Kidney (tissue), 14 donors: ENCODE results near the gene EEFSEC. TPM values are rescaled to one million over a fixed set of nuclear protein-coding genes. Genes with fewer than 3 reads are reported as not detected.

Experiments used
- DNase-seq, 5 donors: peaks; one replicate each; pipeline ENCODE4 v3.0.0-alpha.2; 2013 to 2020
- FAIRE-seq: peaks from 2 replicates; lab custom pipeline; 2012; peaks lifted over from hg19 to GRCh38; lab: Jason Lieb, UNC
- H3K27ac ChIP-seq, 2 donors: one replicate each; pipeline ENCODE4 v1.7.0; 2013; ENCODE audit warnings: low read depth in 2 of 2, low read length in 2 of 2, inconsistent platforms in 1 of 2
- H3K27me3 ChIP-seq: one replicate; pipeline ENCODE4 v1.7.1; 2013; ENCODE audit warnings: low read length, inconsistent platforms; ENCODE audit not compliant: control insufficient read depth, insufficient read depth
- H3K36me3 ChIP-seq, 3 donors: one replicate each; pipeline versions ENCODE4 v1.7.0 to v1.7.1; 2013; ENCODE audit warnings: low read length in 3 of 3, control low read depth in 1 of 3, inconsistent platforms in 1 of 3; ENCODE audit not compliant: insufficient read depth in 3 of 3, control insufficient read depth in 2 of 3
- H3K4me1 ChIP-seq, 3 donors: one replicate each; pipeline versions ENCODE4 v1.7.0 to v1.7.1; 2013; ENCODE audit warnings: low read length in 3 of 3, inconsistent platforms in 1 of 3, low read depth in 1 of 3; ENCODE audit not compliant: control insufficient read depth in 2 of 3, insufficient read depth in 2 of 3
- H3K4me3 ChIP-seq, 3 donors: one replicate each; pipeline versions ENCODE4 v1.7.0 to v1.8.1; 2013; ENCODE audit warnings: low read length in 3 of 3, control low read depth in 1 of 3, inconsistent platforms in 1 of 3
- H3K9ac ChIP-seq, 3 donors: one replicate each; pipeline versions ENCODE4 v1.7.0 to v1.7.1; 2013; ENCODE audit warnings: low read length in 3 of 3, control low read depth in 1 of 3, inconsistent platforms in 1 of 3
- H3K9me3 ChIP-seq, 3 donors: one replicate each; pipeline versions ENCODE4 v1.7.0 to v1.7.1; 2013; ENCODE audit warnings: low read length in 3 of 3, control low read depth in 1 of 3, inconsistent platforms in 1 of 3; ENCODE audit not compliant: control insufficient read depth in 2 of 3, insufficient read depth in 1 of 3
- intact Hi-C: fragments of 100-400 bp; cut with DNase I; formaldehyde crosslinking; loops from one replicate; pipeline ENCODE4 v1.11.1; 2022
- polyA plus RNA-seq: library from polyadenylated mRNA; stranded (reverse); fragments of 350-450 nt; fragmentation: Illumina TruSeq; extraction: RNeasy Lipid Tissue Mini Kit (QIAGEN cat#74804); gene quantifications from one replicate; pipeline ENCODE4 v1.2.3, GENCODE V29; 2014; ENCODE audit warnings: low read depth, low replicate concordance; ENCODE audit not compliant: insufficient read depth
- total RNA-seq: library from RNA; stranded (reverse); fragmentation: NEBNext Ultra II Directional; extraction: Animal tissue kit (Norgen Biotek cat#: 25700); gene quantifications from one replicate; pipeline ENCODE4 v1.2.1, GENCODE V29; 2021
- TF ChIP-seq, protein P1 (sequence below): IDR thresholded peaks from 3 replicates; pipeline ENCODE4 v1.5.1; 2012; ENCODE audit warnings: mild to moderate bottlenecking, moderate library complexity, borderline replicate concordance; ENCODE audit not compliant: insufficient read depth; ENCODE audit errors: extremely low read depth
- donor health status: control.
- donor health status: control.
- donor health status: control.
- donor health status: control.
- donor health status: control.
- donor health status: DM: yes; HTN: yes; CAD: no.
- donor health status: Normal renal cell carcinoma (clear cell type).

EEFSEC gene
- total and polyA plus RNA-seq, 2 donors from 2014 or later: 15.2 to 23.2 TPM

- Histone ChIP-seq H3K9me3 (no peaks in the 10 kb centered on the region), H3K4me1 (peaks cover 0 to 6% (median 3%) of the 10 kb centered on the region in 3 donors), H3K36me3 (peaks cover 0 to 2% (median 0%) of the 10 kb centered on the region in 3 donors), H3K27me3 (no peaks in the 10 kb centered on the region), H3K9ac (no peak overlapping the region), H3K27ac (no peak overlapping the region), H3K4me3 (no peak overlapping the region)
- TF ChIP-seq, protein P1, sequence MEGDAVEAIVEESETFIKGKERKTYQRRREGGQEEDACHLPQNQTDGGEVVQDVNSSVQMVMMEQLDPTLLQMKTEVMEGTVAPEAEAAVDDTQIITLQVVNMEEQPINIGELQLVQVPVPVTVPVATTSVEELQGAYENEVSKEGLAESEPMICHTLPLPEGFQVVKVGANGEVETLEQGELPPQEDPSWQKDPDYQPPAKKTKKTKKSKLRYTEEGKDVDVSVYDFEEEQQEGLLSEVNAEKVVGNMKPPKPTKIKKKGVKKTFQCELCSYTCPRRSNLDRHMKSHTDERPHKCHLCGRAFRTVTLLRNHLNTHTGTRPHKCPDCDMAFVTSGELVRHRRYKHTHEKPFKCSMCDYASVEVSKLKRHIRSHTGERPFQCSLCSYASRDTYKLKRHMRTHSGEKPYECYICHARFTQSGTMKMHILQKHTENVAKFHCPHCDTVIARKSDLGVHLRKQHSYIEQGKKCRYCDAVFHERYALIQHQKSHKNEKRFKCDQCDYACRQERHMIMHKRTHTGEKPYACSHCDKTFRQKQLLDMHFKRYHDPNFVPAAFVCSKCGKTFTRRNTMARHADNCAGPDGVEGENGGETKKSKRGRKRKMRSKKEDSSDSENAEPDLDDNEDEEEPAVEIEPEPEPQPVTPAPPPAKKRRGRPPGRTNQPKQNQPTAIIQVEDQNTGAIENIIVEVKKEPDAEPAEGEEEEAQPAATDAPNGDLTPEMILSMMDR: no peak
- DNase-seq (no peak), FAIRE-seq (no peak)
- intact Hi-C loops: loop anchor here (10.0 kb wide), 1 partner anchor 318 kb away; the partner anchor contains the start of gene GATA2
These were observed 23.1 kb downstream of the EEFSEC start for GRCh38 chr3:128176276-128176833.

DNA sequence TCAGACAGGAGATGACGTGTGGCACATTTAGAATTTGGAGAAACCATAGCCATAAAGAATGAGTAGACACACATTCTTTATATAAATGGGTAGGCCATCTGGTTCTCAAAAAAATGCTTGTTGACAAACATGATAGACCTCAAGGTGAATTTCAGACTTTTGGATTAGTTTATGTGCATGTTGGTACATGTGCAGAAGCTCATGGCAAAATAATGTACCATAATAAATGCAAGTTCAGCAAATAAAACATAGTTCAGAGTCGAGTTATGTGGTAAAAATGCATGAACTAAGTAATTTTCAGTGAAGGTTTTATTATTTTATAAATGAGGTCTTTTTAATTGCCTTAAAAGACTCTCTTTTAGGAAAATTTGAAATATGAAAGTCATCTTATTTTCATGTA is 24.6 kb downstream of the EEFSEC start:
- no peak overlapping the region for H3K9ac ChIP-seq
- H3K9me3 ChIP-seq: no peaks in the 10 kb centered on the region
- H3K27me3 ChIP-seq: no peaks in the 10 kb centered on the region
- no peaks in the 10 kb centered on the region for H3K36me3 ChIP-seq
- H3K4me3 ChIP-seq: peak overlapping the region in 2 of 3 donors; percentile 3 to 18
- TF ChIP-seq, protein P1: no peak
- intact Hi-C loops: loop anchor here (10.0 kb wide), 1 partner anchor 317 kb away; the partner anchor contains the start of gene GATA2
- peak; percentile 37 for FAIRE-seq
- DNase-seq: no peak
- peaks cover 0 to 6% (median 3%) of the 10 kb centered on the region in 3 donors for H3K4me1 ChIP-seq
- no peak overlapping the region for H3K27ac ChIP-seq

- intact Hi-C loops: loop anchor here (10.0 kb wide), 1 partner anchor 316 kb away; the partner anchor contains the start of gene GATA2
- Histone ChIP-seq H3K4me1 (peaks cover 0 to 4% (median 3%) of the 10 kb centered on the region in 3 donors), H3K36me3 (no peaks in the 10 kb centered on the region), H3K27me3 (no peaks in the 10 kb centered on the region), H3K9me3 (no peaks in the 10 kb centered on the region), H3K9ac (no peak overlapping the region), H3K4me3 (peak overlapping the region in 2 of 3 donors; percentile 16 to 18), H3K27ac (no peak overlapping the region)
- TF ChIP-seq, protein P1: no peak
- FAIRE-seq: no peak
- peak in 1 of 5 donors; percentile 42 for DNase-seq
These were observed 25.7 kb downstream of the EEFSEC start for GRCh38 chr3:128178782-128179483.
